CD8-positive, alpha-beta memory T cell (primary cell): Measurements from ENCODE around the gene STYXL1. TPM values are rescaled to one million over a fixed set of nuclear protein-coding genes. Genes with fewer than 3 reads are reported as not detected.
"Not testable (repeated sequence)": the region's sequence is repeated elsewhere in the genome, so short reads cannot be mapped to it uniquely, and the experiment has no call there.

Experiments
- CTCF ChIA-PET: fragments of 350-600 bp; sonication (Branson Sonifier 250); formaldehyde crosslinking; loops from one replicate; lab custom pipeline; 2021; ENCODE audit warnings: antibody characterized with exemption; lab: Charles Lee
- POLR2A ChIA-PET: fragments of 350-600 bp; sonication (Branson Sonifier 250); formaldehyde crosslinking; loops from one replicate; lab custom pipeline; 2021; ENCODE audit warnings: antibody characterized with exemption; lab: Charles Lee
- DNase-seq, 5 donors: peaks; one replicate each; pipeline versions ENCODE4 v3.0.0 to v3.0.0-alpha.2; 2020 to 2022; ENCODE audit warnings: mixed read lengths in 1 of 5
- H3K27ac ChIP-seq: one replicate; pipeline ENCODE4 v1.7.0; 2013; ENCODE audit warnings: low read depth, mild to moderate bottlenecking, low read length, moderate library complexity
- H3K27me3 ChIP-seq: 2 replicates; pipeline ENCODE4 v1.7.0; 2013; ENCODE audit warnings: low read length, mild to moderate bottlenecking; ENCODE audit not compliant: insufficient read depth, poor library complexity, severe bottlenecking
- H3K36me3 ChIP-seq: 2 replicates; pipeline ENCODE4 v1.7.0; 2013; ENCODE audit warnings: mild to moderate bottlenecking, low read length, moderate library complexity; ENCODE audit not compliant: insufficient read depth
- H3K4me1 ChIP-seq: 2 replicates; pipeline ENCODE4 v1.7.0; 2013; ENCODE audit warnings: mild to moderate bottlenecking, low read length, moderate library complexity; ENCODE audit not compliant: insufficient read depth
- H3K4me3 ChIP-seq: 2 replicates; pipeline ENCODE4 v1.7.0; 2013; ENCODE audit warnings: mild to moderate bottlenecking, low read length
- H3K9me3 ChIP-seq: 2 replicates; pipeline ENCODE4 v1.7.0; 2013; ENCODE audit warnings: mild to moderate bottlenecking, low read length
- H3K27ac Mint-ChIP-seq, 8 donors: one replicate each; pipeline ENCODE4 v1.8.0; 2020 to 2021; ENCODE audit warnings: mixed read lengths in 8 of 8, mild to moderate bottlenecking in 6 of 8, inconsistent platforms in 3 of 8, moderate library complexity in 3 of 8
- H3K27me3 Mint-ChIP-seq, 2 donors: one replicate each; pipeline ENCODE4 v1.8.0; 2020 to 2021; ENCODE audit warnings: mixed read lengths in 2 of 2, mild to moderate bottlenecking in 1 of 2, moderate library complexity in 1 of 2
- H3K36me3 Mint-ChIP-seq, 3 donors: one replicate each; pipeline ENCODE4 v1.8.0; 2020 to 2021; ENCODE audit warnings: mixed read lengths in 3 of 3, inconsistent platforms in 1 of 3, mild to moderate bottlenecking in 1 of 3
- H3K4me1 Mint-ChIP-seq, 3 donors: one replicate each; pipeline ENCODE4 v1.8.0; 2020 to 2021; ENCODE audit warnings: mixed read lengths in 3 of 3, inconsistent platforms in 1 of 3, mild to moderate bottlenecking in 1 of 3
- H3K4me3 Mint-ChIP-seq, 7 donors: one replicate each; pipeline ENCODE4 v1.8.0; 2020 to 2021; ENCODE audit warnings: mixed read lengths in 7 of 7, mild to moderate bottlenecking in 6 of 7, moderate library complexity in 4 of 7, inconsistent platforms in 2 of 7
- H3K9me3 Mint-ChIP-seq, 5 donors: one replicate each; pipeline ENCODE4 v1.8.0; 2020 to 2022; ENCODE audit warnings: mixed read lengths in 5 of 5, mild to moderate bottlenecking in 3 of 5, moderate library complexity in 2 of 5, inconsistent platforms in 1 of 5
- polyA plus RNA-seq: library from polyadenylated mRNA; unstranded; fragments of 300-500 nt; fragmentation: Illumina TruSeq; gene quantifications from one replicate; pipeline ENCODE4 v1.2.3, GENCODE V29; 2021
- total RNA-seq, 2 experiments: library from RNA; stranded (reverse); gene quantifications; one replicate each; pipeline ENCODE4 v1.2.3, GENCODE V29; 2021

Gene STYXL1
- total and polyA plus RNA-seq, 3 experiments from 2014 or later, result 40.2 to 60.9 (median 40.7) TPM

DNA sequence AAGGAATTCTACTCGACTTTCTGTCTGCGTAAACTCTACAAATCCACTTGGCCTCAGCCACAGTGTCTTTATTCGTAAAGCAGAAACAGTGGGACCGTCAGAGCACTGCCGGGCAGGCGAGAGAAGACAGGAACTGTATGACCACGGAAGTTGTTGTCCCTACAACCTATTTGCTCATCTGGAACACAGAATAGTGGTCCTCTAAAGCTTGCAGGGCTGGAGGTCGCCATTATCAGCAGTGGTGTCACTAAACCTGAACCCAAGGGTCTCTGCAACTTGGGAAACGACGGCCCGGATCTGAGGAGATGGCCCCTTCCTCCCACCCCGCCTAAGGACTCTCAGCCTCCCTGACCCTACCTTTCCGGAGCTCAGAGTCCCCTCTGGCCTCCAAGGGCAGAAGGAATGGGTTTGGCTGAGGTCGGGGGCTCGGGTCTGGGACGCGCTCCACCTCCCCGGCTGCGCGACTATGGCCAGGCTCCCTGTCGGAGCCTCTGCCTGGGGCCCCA, 442 bp downstream of the STYXL1 start:
- Histone ChIP-seq H3K4me3 (peak overlapping the region; percentile 100), H3K9me3 (no peaks in the 10 kb centered on the region), H3K27me3 (no peaks in the 10 kb centered on the region), H3K36me3 (no peaks in the 10 kb centered on the region), H3K27ac (peak overlapping the region; percentile 98), H3K4me1 (peaks cover 20% of the 10 kb centered on the region)
- ChIA-PET CTCF (no interaction called here), POLR2A (interaction anchor here (0.5 to 1.3 kb wide), 7 partner anchors 8 to 311 kb away, joined by 3 to 8 read pairs (median 3); partner anchors contain the start of gene YWHAG)
- H3K4me3 Mint-ChIP-seq, result peak overlapping the region; percentile 95 to 100 (median 99)
- no peaks in the 10 kb centered on the region for H3K27me3 Mint-ChIP-seq
- peak overlapping the region; percentile 86 to 99 (median 98) for H3K27ac Mint-ChIP-seq
- DNase-seq, result no peak
- peaks cover 0 to 37% (median 9%) of the 10 kb centered on the region in 3 donors for H3K36me3 Mint-ChIP-seq
- peaks cover 50 to 75% (median 59%) of the 10 kb centered on the region in 3 donors for H3K4me1 Mint-ChIP-seq
- no peaks in the 10 kb centered on the region for H3K9me3 Mint-ChIP-seq

DNA sequence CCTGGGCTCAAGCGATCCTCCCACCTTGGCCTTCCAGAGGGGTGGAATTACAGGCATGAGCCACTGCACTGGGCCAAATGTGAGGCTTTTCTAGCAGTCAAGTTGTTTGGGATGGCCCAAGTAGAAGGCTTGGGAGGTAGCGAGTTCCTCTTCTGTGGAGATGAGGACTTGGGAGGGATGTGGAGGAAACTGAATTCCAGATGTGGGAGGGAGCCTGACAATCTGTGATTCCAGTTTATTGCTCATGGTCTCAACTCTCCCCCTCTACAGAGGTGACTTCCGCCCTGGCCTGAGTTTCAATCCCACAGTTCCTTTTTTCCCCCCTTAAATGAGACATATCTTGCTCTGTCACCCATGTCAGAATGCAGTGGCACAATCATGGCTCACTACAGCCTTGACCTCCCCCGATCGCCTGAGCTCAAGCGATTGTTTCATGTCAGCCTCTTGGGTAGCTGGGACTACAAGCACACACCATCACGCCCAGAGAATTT, 3.4 kb downstream of the STYXL1 start:
- POLR2A ChIA-PET, result no interaction called here
- no peaks in the 10 kb centered on the region for H3K27me3 Mint-ChIP-seq
- H3K27ac ChIP-seq, result no peak overlapping the region
- H3K36me3 ChIP-seq, result no peaks in the 10 kb centered on the region
- H3K9me3 ChIP-seq, result no peaks in the 10 kb centered on the region
- no peak for DNase-seq
- H3K4me1 ChIP-seq, result peaks cover 10% of the 10 kb centered on the region
- CTCF ChIA-PET, result no interaction called here
- peaks cover 0 to 34% (median 4%) of the 10 kb centered on the region in 3 donors for H3K36me3 Mint-ChIP-seq
- no peaks in the 10 kb centered on the region for H3K27me3 ChIP-seq
- peaks cover 28 to 59% (median 44%) of the 10 kb centered on the region in 3 donors for H3K4me1 Mint-ChIP-seq
- no peaks in the 10 kb centered on the region for H3K9me3 Mint-ChIP-seq
- no peak overlapping the region for H3K4me3 ChIP-seq
- H3K4me3 Mint-ChIP-seq, result peak overlapping the region in 4 of 7 donors; percentile 19 to 71 (median 51)
- no peak overlapping the region for H3K27ac Mint-ChIP-seq

DNA sequence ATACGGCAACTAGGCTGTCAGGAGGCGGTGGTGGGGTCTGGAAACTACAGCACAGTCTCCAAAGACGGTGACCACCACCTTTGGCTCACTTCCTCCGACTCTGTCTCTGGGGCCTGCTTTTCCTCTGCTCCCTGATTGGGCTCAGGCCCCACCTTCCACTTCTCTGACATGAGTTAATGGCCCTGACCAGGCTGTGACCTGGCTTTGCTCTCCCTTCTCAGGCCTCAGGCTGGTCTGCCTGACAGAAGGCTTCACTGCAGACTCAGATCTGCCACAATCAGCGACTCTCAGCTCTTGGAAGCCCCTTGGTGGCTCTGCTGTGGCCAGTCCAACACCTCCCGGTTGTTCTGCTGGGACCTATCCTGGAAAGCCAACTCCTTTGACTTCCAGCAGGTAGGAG, 7.7 kb downstream of the STYXL1 start:
- CTCF ChIA-PET, result no interaction called here

DNA sequence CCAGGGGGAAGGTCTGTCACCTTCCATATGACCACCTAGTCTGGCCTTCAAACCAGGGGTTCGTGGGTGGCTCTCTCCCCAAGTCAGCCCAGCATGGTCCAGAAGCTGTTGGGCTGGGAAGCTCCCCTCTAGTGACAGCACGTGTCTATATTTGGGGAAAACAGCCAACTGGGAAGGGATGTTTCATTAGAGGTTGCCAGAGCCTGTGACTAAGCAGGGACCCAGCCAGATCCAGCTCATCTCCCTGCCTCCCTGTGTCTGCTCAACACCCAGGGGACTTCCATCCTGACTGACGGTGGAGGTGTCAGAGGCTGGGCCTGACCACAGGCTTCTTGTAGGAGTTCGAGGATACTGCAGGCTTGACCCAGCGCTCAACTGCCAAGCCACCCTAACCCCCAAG, 10.5 kb downstream of the STYXL1 start:
- H3K27me3 Mint-ChIP-seq, result no peaks in the 10 kb centered on the region
- Histone ChIP-seq H3K27me3 (no peaks in the 10 kb centered on the region), H3K9me3 (no peaks in the 10 kb centered on the region), H3K36me3 (no peaks in the 10 kb centered on the region), H3K4me1 (no peaks in the 10 kb centered on the region), H3K4me3 (no peak overlapping the region), H3K27ac (no peak overlapping the region)
- peaks cover 6 to 15% (median 10%) of the 10 kb centered on the region in 3 donors for H3K4me1 Mint-ChIP-seq
- no peaks in the 10 kb centered on the region for H3K9me3 Mint-ChIP-seq
- H3K4me3 Mint-ChIP-seq, result no peak overlapping the region
- DNase-seq, result no peak
- POLR2A ChIA-PET, result no interaction called here
- peaks cover 0 to 16% (median 3%) of the 10 kb centered on the region in 3 donors for H3K36me3 Mint-ChIP-seq
- CTCF ChIA-PET, result no interaction called here
- no peak overlapping the region for H3K27ac Mint-ChIP-seq

More for the DNA sequence above, 7.7 kb downstream of the STYXL1 start:
- Histone ChIP-seq H3K4me3 (no peak overlapping the region), H3K4me1 (no peaks in the 10 kb centered on the region), H3K36me3 (no peaks in the 10 kb centered on the region), H3K27me3 (no peaks in the 10 kb centered on the region), H3K9me3 (no peaks in the 10 kb centered on the region), H3K27ac (no peak overlapping the region)
- H3K27me3 Mint-ChIP-seq, result no peaks in the 10 kb centered on the region
- POLR2A ChIA-PET, result no interaction called here
- H3K36me3 Mint-ChIP-seq, result peaks cover 0 to 22% (median 2%) of the 10 kb centered on the region in 3 donors
- DNase-seq, result no peak
- peaks cover 10 to 31% (median 27%) of the 10 kb centered on the region in 3 donors for H3K4me1 Mint-ChIP-seq
- H3K9me3 Mint-ChIP-seq, result no peaks in the 10 kb centered on the region
- H3K27ac Mint-ChIP-seq, result peak overlapping the region in 1 of 8 donors; percentile 60
- no peak overlapping the region for H3K4me3 Mint-ChIP-seq

DNA sequence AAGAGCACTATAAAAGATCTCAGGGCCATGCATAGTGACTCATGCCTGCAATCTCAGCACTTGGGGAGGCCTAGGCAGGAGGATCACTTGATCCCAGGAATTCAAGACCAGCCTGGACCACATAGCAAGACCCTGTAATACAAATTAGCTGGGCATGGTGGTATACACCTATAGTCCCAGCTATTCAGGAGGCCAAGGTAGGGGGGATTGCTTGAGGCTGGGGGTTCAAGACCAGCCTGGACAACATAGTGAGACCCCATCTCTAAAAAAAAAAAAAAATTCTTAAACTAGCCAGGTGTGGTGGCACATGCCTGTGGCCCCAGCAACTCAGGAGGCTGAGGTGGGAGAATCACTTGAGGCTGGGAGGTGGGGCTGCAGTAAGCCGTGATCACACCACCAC, 15.8 kb downstream of the STYXL1 start:
- Histone ChIP-seq H3K9me3 (no peaks in the 10 kb centered on the region), H3K27me3 (no peaks in the 10 kb centered on the region), H3K36me3 (peaks cover 3% of the 10 kb centered on the region), H3K4me1 (no peaks in the 10 kb centered on the region), H3K4me3 (no peak overlapping the region), H3K27ac (no peak overlapping the region)
- Mint-ChIP-seq H3K4me3 (no peak overlapping the region), H3K9me3 (no peaks in the 10 kb centered on the region), H3K27ac (no peak overlapping the region), H3K36me3 (peaks cover 0 to 14% (median 3%) of the 10 kb centered on the region in 3 donors), H3K4me1 (peaks cover 0 to 6% (median 6%) of the 10 kb centered on the region in 3 donors), H3K27me3 (no peaks in the 10 kb centered on the region)
- DNase-seq, result no peak
- POLR2A ChIA-PET, result interaction anchor here (0.7 kb wide), 1 partner anchor 16 kb away, joined by 8 read pairs; no protein-coding TSS in a partner anchor
- CTCF ChIA-PET, result no interaction called here

DNA sequence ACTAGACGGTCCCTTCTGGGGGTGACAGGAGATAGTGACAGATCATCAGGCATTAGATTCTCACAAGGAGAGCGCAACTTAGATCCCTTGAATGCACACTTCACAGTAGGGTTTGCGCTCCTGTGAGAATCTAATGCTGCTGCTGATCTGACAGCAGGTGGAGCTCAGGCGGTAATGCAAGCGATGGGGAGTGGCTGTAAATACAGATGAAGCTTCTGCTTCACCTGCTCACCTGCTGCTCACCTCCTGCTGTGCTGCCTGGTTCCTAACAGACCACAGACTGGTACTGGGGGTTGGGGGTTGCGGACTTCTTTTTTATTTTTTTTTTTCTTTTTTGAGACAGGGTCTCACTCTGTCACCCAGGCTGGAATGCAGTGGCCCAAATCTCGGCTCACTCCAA, 18.1 kb downstream of the STYXL1 start:
- H3K36me3 ChIP-seq, DNase-seq, POLR2A ChIA-PET, H3K9me3 ChIP-seq, H3K9me3 Mint-ChIP-seq, H3K27me3 ChIP-seq, H3K4me1 Mint-ChIP-seq, H3K4me3 ChIP-seq, H3K4me3 Mint-ChIP-seq, H3K27ac ChIP-seq, H3K27ac Mint-ChIP-seq, H3K27me3 Mint-ChIP-seq, H3K4me1 ChIP-seq: not testable (repeated sequence)
- peaks cover 0 to 22% (median 8%) of the 10 kb centered on the region in 3 donors for H3K36me3 Mint-ChIP-seq
- CTCF ChIA-PET, result interaction anchor here (0.8 kb wide), 1 partner anchor 9 kb away, joined by 3 read pairs; no protein-coding TSS in a partner anchor

DNA sequence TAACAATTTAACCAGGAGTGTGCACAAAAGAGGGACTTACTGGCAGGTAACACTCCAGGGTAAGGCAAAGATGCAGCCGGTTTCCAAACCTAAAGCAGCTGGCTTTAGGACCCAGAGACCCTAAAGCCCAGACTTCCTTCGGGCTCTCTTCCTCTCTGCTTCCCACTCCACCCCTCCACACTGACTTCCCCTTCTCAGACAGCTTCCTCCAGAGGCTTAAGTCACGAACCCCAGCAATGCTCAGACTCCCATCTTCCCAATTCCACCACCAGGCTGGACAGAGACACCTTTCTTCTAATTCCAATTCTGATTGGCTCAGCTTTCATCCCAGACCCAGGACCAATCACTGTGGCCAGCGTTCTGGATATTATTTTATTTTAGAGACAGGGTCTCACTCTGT, 24.8 kb downstream of the STYXL1 start:
- Histone ChIP-seq H3K9me3 (no peaks in the 10 kb centered on the region), H3K27ac (peak overlapping the region; percentile 36), H3K27me3 (no peaks in the 10 kb centered on the region), H3K36me3 (peaks cover 5% of the 10 kb centered on the region), H3K4me3 (no peak overlapping the region), H3K4me1 (peaks cover 9% of the 10 kb centered on the region)
- peaks cover 9 to 53% (median 17%) of the 10 kb centered on the region in 3 donors for H3K36me3 Mint-ChIP-seq
- no peak for DNase-seq
- ChIA-PET CTCF (interaction anchor here (0.8 kb wide), 1 partner anchor 11 kb away, joined by 3 read pairs; no protein-coding TSS in a partner anchor), POLR2A (no interaction called here)
- H3K4me1 Mint-ChIP-seq, result peaks cover 7 to 18% (median 12%) of the 10 kb centered on the region in 3 donors
- H3K27ac Mint-ChIP-seq, result peak overlapping the region in 1 of 8 donors; percentile 70
- no peak overlapping the region for H3K4me3 Mint-ChIP-seq
- no peaks in the 10 kb centered on the region for H3K27me3 Mint-ChIP-seq
- H3K9me3 Mint-ChIP-seq, result no peaks in the 10 kb centered on the region

DNA sequence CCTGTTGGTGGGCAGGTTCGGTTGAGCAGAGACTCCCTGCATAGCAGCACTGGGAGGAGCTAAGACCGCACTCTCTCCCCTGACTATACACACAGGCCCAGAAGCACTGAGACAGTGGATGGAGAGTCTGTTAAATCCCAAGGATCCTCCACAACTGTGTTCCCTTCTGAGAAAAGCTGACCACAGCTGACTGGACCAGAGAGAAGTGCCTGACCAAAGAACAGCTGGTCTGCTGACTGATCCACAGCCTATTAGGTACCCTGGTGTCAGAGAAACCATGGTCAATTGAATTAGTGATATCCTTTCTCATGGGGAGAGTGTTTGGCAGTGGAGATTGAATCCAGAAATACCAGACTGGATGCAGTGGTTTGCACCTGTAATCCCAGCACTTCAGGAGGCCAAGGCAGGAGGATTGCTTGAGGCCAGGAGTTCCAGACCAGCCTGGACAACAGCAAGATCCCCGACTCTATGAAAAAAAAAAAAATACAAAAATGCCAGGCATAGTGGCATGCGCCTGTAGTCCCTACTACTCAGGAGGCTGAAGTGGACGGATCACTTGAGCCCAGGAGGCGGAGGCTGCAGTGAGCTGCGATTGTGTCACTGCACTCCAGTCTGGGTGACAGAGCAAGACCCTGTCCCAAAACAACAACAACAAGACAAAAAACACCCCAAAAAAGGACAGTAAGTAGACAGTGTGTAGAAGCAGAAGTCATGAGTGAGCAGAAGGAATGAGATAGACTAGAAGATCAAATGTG, 25.6 kb downstream of the STYXL1 start:
- Mint-ChIP-seq H3K9me3 (no peaks in the 10 kb centered on the region), H3K4me3 (no peak overlapping the region), H3K27ac (no peak overlapping the region), H3K27me3 (no peaks in the 10 kb centered on the region), H3K36me3 (peaks cover 12 to 55% (median 18%) of the 10 kb centered on the region in 3 donors), H3K4me1 (peaks cover 7 to 18% (median 12%) of the 10 kb centered on the region in 3 donors)
- ChIA-PET CTCF (interaction anchor here (3.8 kb wide), 1 partner anchor 157 kb away, joined by 60 read pairs; no protein-coding TSS in a partner anchor), POLR2A (no interaction called here)
- Histone ChIP-seq H3K4me3 (no peak overlapping the region), H3K4me1 (peaks cover 9% of the 10 kb centered on the region), H3K9me3 (no peaks in the 10 kb centered on the region), H3K27me3 (no peaks in the 10 kb centered on the region), H3K36me3 (peaks cover 5% of the 10 kb centered on the region), H3K27ac (peak overlapping the region; percentile 36)
- no peak for DNase-seq
